ENCODE measurements around the gene PHF21A.

The PHF21A gene

GRCh38 chr11:46072172-46072964 lies 48.9 kb downstream of the PHF21A start:
- no peak for DNase-seq

GRCh38 chr11:46071091-46071490 lies 50.2 kb downstream of the PHF21A start:
- no peak for DNase-seq

- no peak for DNase-seq
Observed at GRCh38 chr11:46069595-46069994, 51.7 kb downstream of the PHF21A start.

GRCh38 chr11:46066335-46066734 lies 54.9 kb downstream of the PHF21A start:
- no peak for DNase-seq

GRCh38 chr11:46065681-46066080 lies 55.6 kb downstream of the PHF21A start:
- DNase-seq, result no peak

GRCh38 chr11:46064221-46064620 lies 57.0 kb downstream of the PHF21A start:
- DNase-seq, result no peak

- DNase-seq, result no peak
Observed at GRCh38 chr11:46063138-46063537, 58.1 kb downstream of the PHF21A start.

GRCh38 chr11:46060013-46060412 lies 61.2 kb downstream of the PHF21A start:
- DNase-seq, result no peak

GRCh38 chr11:46057489-46057888 lies 63.8 kb downstream of the PHF21A start:
- no peak for DNase-seq

- no peak for DNase-seq
Observed at GRCh38 chr11:46055371-46055770, 65.9 kb downstream of the PHF21A start.

- DNase-seq, result no peak
Observed at GRCh38 chr11:46051102-46051501, 70.2 kb downstream of the PHF21A start.

GRCh38 chr11:46050662-46051061 lies 70.6 kb downstream of the PHF21A start:
- DNase-seq, result no peak

- no peak for DNase-seq
Observed at GRCh38 chr11:46050003-46050461, 71.2 kb downstream of the PHF21A start.

GRCh38 chr11:46049325-46049897 lies 71.8 kb downstream of the PHF21A start:
- DNase-seq, result no peak

GRCh38 chr11:46048198-46048597 lies 73.1 kb downstream of the PHF21A start:
- DNase-seq, result no peak

GRCh38 chr11:46047520-46047919 lies 73.7 kb downstream of the PHF21A start:
- no peak for DNase-seq

- no peak for DNase-seq
Observed at GRCh38 chr11:46045811-46046210, 75.4 kb downstream of the PHF21A start.

GRCh38 chr11:46044601-46045000 lies 76.7 kb downstream of the PHF21A start:
- DNase-seq, result no peak

GRCh38 chr11:46039990-46040389 lies 81.3 kb downstream of the PHF21A start:
- DNase-seq, result no peak

- DNase-seq, result no peak
Observed at GRCh38 chr11:46038529-46038928, 82.7 kb downstream of the PHF21A start.

- no peak for DNase-seq
Observed at GRCh38 chr11:46036969-46037368, 84.3 kb downstream of the PHF21A start.

- DNase-seq, result no peak
Observed at GRCh38 chr11:46036009-46036408, 85.2 kb downstream of the PHF21A start.

GRCh38 chr11:46034041-46034440 lies 87.2 kb downstream of the PHF21A start:
- DNase-seq, result no peak

GRCh38 chr11:46026606-46027293 lies 94.5 kb downstream of the PHF21A start:
- DNase-seq, result no peak
